Thyroid gland (tissue), 4 donors: Measurements from ENCODE around the gene DMC1. TPM values are rescaled to one million over a fixed set of nuclear protein-coding genes. Genes with fewer than 3 reads are reported as not detected.

Experiments
- DNase-seq, 2 donors: peaks; one replicate each; pipeline ENCODE4 v3.0.0-alpha.2; 2019
- H3K27ac ChIP-seq, 3 donors: fragments of 200-600 bp; sonication (generic); 1 replicate in 2 of 3; 2 replicates in 1 of 3; pipeline ENCODE4 v1.5.1; 2016 to 2019; ENCODE audit warnings: mild to moderate bottlenecking in 1 of 3, moderate library complexity in 1 of 3
- H3K27me3 ChIP-seq: fragments of 200-600 bp; sonication (generic); one replicate; pipeline ENCODE4 v1.5.1; 2019
- H3K36me3 ChIP-seq, 2 donors: fragments of 200-600 bp; sonication (generic); one replicate each; pipeline ENCODE4 v1.5.1; 2016 to 2019
- H3K4me1 ChIP-seq, 2 donors: fragments of 200-600 bp; sonication (generic); one replicate each; pipeline ENCODE4 v1.5.1; 2017 to 2019
- H3K4me3 ChIP-seq, 3 donors: fragments of 200-600 bp; sonication (generic); replicated peaks in 1 of 3; 1 replicate in 2 of 3; 2 replicates in 1 of 3; pipeline ENCODE4 v1.5.1; 2016; ENCODE audit warnings: mild to moderate bottlenecking in 1 of 3
- H3K9me3 ChIP-seq: fragments of 200-600 bp; sonication (generic); one replicate; pipeline ENCODE4 v1.5.1; 2017
- POLR2A ChIP-seq, 2 donors: fragments of 450-650 bp; IDR thresholded peaks; one replicate each; pipeline ENCODE4 v1.6.1; 2017; ENCODE audit warnings: antibody characterized with exemption in 2 of 2, mild to moderate bottlenecking in 2 of 2, moderate library complexity in 1 of 2
- WGBS, 2 donors: methylation state at CpG; one replicate each; pipeline ENCODE4 v1.1.5; 2017; 5-methylcytosine and 5-hydroxymethylcytosine counted together
- intact Hi-C: fragments of 100-400 bp; cut with DNase I; formaldehyde crosslinking; loops from one replicate; pipeline ENCODE4 v1.15.1; 2023
- total RNA-seq, 4 donors: library from RNA; depleted of rRNA; stranded (reverse); fragments of >200 nt; gene quantifications; one replicate each; pipeline ENCODE4 v1.2.3, GENCODE V29; 2016
- TF ChIP-seq, protein P1 (sequence below), 6 experiments: fragments of 200-600 bp in 3 of 6; fragments of 450-650 bp in 3 of 6; sonication (generic) in 3 of 6; IDR thresholded peaks; one replicate each; pipeline ENCODE4 v1.5.1; 2016 to 2019; ENCODE audit warnings: antibody characterized with exemption in 6 of 6, mild to moderate bottlenecking in 2 of 6, inconsistent platforms in 1 of 6, moderate library complexity in 1 of 6

The DMC1 gene
- total RNA-seq, 4 donors from 2014 or later = 0.78 to 25.9 (median 1.1) TPM; not detected in 1

DNA sequence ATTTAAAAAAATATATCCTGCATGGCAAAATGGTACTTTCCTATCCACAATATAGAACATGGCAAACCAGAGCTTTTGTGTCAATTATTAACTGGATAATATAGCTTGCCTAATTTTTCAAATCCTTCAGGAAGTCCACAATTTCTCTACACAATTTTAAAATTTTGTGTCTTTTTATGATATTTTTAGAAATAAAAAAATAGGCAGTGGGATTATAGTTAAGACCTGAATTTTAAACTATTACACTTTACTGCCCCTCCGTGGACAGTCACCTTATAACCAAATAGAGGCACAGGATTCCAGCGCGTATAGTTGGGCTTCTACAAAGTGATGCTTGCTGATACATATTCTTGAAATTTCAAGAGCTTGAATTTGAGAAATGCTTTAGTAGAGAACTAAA, 2.1 kb upstream of the DMC1 start:
- peaks cover 0 to 4% of the 10 kb centered on the region in 2 donors for H3K4me1 ChIP-seq
- DNase-seq = peak; percentile 26 to 36
- no peaks in the 10 kb centered on the region for H3K27me3 ChIP-seq
- intact Hi-C loops = loop anchor here (5.0 kb wide), 2 partner anchors 220 to 515 kb away; partner anchors contain the start of gene PICK1
- 3 to 10% methylated on average over 3 of the region's 3 CpGs for WGBS, 2 donors
- H3K9me3 ChIP-seq = no peaks in the 10 kb centered on the region
- no peak for TF ChIP-seq POLR2A (IDR thresholded peaks at IDR 0.05)
- TF ChIP-seq, protein P1, sequence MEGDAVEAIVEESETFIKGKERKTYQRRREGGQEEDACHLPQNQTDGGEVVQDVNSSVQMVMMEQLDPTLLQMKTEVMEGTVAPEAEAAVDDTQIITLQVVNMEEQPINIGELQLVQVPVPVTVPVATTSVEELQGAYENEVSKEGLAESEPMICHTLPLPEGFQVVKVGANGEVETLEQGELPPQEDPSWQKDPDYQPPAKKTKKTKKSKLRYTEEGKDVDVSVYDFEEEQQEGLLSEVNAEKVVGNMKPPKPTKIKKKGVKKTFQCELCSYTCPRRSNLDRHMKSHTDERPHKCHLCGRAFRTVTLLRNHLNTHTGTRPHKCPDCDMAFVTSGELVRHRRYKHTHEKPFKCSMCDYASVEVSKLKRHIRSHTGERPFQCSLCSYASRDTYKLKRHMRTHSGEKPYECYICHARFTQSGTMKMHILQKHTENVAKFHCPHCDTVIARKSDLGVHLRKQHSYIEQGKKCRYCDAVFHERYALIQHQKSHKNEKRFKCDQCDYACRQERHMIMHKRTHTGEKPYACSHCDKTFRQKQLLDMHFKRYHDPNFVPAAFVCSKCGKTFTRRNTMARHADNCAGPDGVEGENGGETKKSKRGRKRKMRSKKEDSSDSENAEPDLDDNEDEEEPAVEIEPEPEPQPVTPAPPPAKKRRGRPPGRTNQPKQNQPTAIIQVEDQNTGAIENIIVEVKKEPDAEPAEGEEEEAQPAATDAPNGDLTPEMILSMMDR (IDR thresholded peaks at IDR 0.05) = peak in 5 of 6 experiments; percentile 17 to 62 (median 56)
- no peak overlapping the region for H3K4me3 ChIP-seq
- no peak overlapping the region for H3K27ac ChIP-seq
- H3K36me3 ChIP-seq = no peaks in the 10 kb centered on the region

DNA sequence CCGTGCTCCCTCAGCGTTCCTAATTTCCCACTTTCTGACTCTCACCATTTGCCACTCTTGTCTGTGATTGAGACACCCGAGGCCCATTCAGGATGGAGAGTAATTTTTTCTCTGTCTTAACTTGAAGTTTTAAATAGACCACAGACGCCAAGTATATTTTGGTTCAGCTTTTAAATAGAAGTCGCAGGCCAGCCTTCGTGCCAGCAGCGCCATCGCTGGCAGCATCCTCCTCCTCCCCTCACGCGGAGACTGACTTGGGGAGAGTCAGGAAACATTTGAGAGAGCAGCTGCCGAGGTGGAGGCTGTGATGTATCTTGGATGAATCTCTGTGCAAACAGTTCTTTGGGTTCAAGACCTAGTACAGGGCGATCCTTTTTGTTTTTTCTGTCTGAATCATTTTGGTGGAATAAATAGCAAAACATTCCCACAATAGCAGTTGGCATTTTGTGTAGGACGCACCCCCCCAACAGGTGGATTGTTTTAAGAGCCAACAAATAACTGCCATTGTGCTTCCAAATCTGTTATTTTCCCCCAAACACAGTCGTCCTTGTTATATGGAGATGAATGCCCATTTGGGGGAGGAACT, 889 bp upstream of the DMC1 start:
- TF ChIP-seq POLR2A (IDR thresholded peaks at IDR 0.05) = no peak
- intact Hi-C loops = loop anchor here (5.0 kb wide), 2 partner anchors 219 to 514 kb away; partner anchors contain the start of gene PICK1
- WGBS, 2 donors = 4 to 5% methylated on average over 14 of the region's 14 CpGs
- Histone ChIP-seq H3K27ac (peak overlapping the region in 2 of 3 donors; percentile 57 to 62), H3K4me1 (peaks cover 0 to 4% of the 10 kb centered on the region in 2 donors), H3K36me3 (no peaks in the 10 kb centered on the region), H3K9me3 (no peaks in the 10 kb centered on the region), H3K4me3 (peak overlapping the region in 2 of 3 donors; percentile 46 to 57), H3K27me3 (no peaks in the 10 kb centered on the region)
- peak; percentile 38 to 50 for DNase-seq

DNA sequence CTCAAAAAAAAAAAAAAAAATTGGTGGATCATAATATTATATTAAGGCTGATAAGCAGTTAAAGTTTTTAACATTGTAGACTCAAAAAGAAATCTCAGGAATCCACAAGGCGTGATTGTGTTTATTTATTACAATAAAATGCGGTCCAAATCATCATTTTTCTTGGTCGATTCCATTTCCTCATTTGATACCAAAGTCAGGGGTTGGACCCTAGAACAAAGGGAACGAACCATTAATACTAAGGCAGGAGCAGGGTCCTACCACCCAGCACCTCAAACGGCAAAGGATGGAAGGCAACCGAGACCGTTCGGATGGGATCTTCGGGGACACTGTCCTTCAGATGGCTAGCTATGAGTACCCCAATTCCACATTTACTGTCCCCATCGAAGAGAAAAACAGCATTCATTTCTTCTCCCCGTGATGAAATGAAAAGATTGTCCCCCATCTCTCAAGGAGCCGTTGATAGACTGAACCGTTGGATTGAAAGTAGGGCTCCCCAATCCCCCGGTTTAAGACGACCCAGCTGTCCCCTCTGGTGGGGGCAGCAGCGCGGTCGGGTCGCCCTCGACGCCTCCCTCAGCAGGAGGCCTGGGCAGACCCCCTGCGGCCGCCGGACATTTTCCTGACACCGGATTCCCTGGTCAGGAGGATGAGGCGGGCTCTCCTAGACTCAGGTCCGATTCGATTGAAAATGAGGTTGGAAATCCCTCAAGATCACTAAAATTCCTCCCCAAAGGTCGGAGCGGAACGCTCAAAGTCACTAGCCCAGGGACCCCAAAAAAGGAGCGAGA, 607 bp downstream of the DMC1 start:
- peak; percentile 1 to 5 for DNase-seq
- peak overlapping the region in 2 of 3 donors; percentile 57 to 60 for H3K4me3 ChIP-seq
- TF ChIP-seq, protein P1 (IDR thresholded peaks at IDR 0.05) = no peak
- no peak for TF ChIP-seq POLR2A (IDR thresholded peaks at IDR 0.05)
- WGBS, 2 donors = 31 to 40% methylated on average over 31 to 32 of the region's 32 CpGs
- H3K9me3 ChIP-seq = no peaks in the 10 kb centered on the region
- H3K27ac ChIP-seq = no peak overlapping the region
- H3K36me3 ChIP-seq = no peaks in the 10 kb centered on the region
- H3K4me1 ChIP-seq = peaks cover 0 to 4% of the 10 kb centered on the region in 2 donors
- H3K27me3 ChIP-seq = no peaks in the 10 kb centered on the region
- intact Hi-C loops = loop anchor here (5.0 to 10.0 kb wide), 2 partner anchors 57 to 155 kb away; no protein-coding TSS in a partner anchor

DNA sequence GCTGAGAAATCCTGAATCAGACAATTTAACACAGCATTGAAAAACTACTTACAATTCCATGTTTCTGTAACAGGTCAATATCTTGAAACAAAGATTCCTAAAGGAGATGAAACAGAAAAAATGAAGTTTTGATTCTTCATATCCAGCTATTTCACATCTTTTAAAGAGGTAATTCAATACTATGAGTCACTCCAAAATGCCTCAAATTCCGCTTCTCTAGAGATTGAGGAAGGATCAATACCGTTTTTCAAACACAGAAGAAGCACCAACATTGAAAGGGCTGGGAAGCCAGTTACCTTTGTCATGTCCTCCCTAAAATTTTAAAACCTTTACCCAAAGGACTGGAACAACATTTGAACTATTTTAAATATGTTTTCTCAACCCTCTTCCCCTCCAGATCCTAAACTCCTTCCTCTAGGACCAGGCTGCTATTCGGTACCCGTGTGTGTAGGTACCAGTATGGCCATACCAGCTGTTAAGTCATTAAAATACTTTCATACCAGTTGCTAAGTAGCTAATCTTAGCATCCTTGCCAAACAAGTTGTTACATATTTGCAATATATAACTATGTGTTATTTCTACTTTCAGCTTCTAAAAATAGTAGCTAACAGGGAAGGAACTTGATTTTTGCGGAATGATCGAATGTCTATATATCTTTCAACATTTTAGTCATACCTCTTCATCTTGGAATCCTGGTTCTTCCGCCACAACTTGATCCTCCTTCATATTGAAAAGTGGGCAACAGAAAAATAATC, 2.3 kb downstream of the DMC1 start:
- intact Hi-C loops = loop anchor here (5.0 to 10.0 kb wide), 2 partner anchors 55 to 153 kb away; no protein-coding TSS in a partner anchor
- Histone ChIP-seq H3K27me3 (no peaks in the 10 kb centered on the region), H3K4me3 (no peak overlapping the region), H3K27ac (no peak overlapping the region), H3K9me3 (no peaks in the 10 kb centered on the region), H3K36me3 (no peaks in the 10 kb centered on the region), H3K4me1 (peaks cover 0 to 4% of the 10 kb centered on the region in 2 donors)
- DNase-seq = no peak
- 84 to 86% methylated on average over 7 of the region's 7 CpGs for WGBS, 2 donors
- TF ChIP-seq POLR2A (IDR thresholded peaks at IDR 0.05) = no peak
- TF ChIP-seq, protein P1 (IDR thresholded peaks at IDR 0.05) = no peak
